Measurements from ENCODE around the gene VSIG8.
"Not testable (repeated sequence)": the region's sequence is repeated elsewhere in the genome, so short reads cannot be mapped to it uniquely, and the experiment has no call there.

The VSIG8 gene

GRCh38 chr1:159862557-159862956 lies at the start of gene VSIG8:
Gene VSIG8, minus strand, starts transcription at chr1:159862657. Its CDS starts 136 bp downstream, at chr1:159862521.
- DNase-seq (ENCODE audit: extremely low read depth in 1 of 2, low read depth in 1 of 2) = no peak

DNA sequence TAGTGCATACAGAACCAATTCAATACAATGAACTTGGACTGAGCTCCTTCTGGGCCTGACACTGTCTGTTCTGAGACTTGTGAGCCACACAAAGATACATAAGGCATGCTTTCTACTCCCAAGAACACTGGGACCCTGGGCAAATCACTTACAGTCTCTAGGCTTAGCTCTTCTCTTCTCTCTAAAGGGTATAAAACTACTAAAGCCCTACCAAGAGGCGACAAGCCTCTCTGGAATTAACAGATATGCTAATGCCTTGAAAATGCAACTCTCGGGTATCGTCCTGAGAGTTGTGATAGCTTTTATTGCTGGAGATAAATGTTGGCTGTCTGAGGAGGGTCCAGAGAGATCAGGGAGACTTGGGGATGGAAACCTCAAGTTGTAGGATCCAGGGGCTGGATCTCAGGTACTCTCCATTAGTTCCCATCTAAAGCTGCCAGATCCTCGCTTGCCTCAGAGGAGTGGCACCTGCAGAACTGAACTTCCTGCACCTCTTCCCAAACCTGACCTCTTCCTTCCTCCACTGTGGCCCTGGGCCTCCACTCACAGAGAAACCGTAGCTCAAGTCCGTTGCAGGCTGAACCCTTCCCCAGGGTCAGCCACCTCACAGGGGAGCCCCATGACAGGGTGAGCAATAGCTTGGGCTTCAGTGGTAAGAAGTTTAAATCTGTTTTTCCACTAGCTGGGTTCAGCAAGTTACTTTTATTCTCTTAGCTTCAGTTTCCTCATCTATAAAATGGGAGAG lies 49.0 kb upstream of the VSIG8 start:
- no peak for DNase-seq (ENCODE audit: extremely low read depth in 1 of 2, low read depth in 1 of 2)

- no peak for DNase-seq (ENCODE audit: extremely low read depth in 1 of 2, low read depth in 1 of 2)
These were observed 45.8 kb upstream of the VSIG8 start for GRCh38 chr1:159908031-159908940.

DNA sequence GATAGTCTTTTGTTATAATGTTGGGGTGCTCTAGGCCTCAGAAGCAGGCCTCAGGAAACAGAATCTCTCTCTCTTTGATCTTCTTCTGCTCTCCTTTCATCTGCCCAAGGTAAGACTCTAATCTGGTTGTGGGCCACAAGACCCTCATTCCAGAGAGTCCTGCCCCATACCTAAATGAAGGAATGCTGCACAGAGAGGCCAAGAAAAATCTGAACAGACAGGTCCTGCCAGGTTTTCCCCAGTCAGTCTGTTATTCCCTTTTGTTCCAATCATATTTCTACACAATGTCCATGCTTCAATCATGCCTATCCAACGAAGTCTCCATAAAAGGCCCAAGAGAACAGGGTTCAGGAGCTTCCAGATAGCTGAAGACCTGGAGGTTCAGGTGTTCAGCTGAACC lies 44.5 kb upstream of the VSIG8 start:
- DNase-seq (ENCODE audit: extremely low read depth in 1 of 2, low read depth in 1 of 2) = no peak

DNA sequence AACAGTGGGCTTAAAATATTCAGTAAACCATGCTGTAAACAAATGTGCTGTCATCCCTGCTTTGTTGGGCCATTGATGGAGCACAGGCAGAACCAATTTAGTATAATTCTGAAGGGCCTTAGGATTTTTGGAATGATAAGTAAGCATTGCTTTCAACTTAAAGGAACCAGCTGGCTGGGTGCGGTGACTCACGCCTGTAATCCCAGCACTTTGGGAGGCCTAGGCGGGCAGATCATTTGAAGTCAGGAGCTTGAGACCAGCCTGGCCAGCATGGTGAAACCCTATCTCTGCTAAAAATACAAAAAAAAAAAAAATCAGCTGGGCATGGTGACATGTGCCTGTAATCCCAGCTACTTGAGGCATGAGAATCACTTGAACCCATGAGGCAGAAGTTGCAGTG lies 41.6 kb upstream of the VSIG8 start:
- DNase-seq (ENCODE audit: extremely low read depth in 1 of 2, low read depth in 1 of 2) = not testable (repeated sequence)

DNA sequence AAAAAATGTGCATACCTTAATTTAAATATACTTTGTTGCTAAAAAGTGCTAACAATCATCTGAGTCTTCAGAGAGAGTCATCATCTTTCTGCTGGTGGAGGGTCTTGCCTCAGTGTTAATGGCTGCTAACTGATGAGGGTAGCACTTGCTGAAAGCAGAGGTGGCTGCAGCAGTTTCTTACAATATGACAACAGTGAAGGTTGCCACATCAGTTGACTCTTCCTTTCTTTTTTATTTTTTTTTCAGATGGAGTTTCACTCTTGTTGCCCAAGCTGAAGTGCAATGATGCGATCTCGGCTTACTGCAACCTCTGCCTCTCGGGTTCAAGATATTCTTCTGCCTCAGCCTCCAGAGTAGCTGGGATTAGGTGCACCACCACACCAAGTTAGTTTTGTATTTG lies 40.1 kb upstream of the VSIG8 start:
- DNase-seq (ENCODE audit: extremely low read depth in 1 of 2, low read depth in 1 of 2) = no peak

- no peak for DNase-seq (ENCODE audit: extremely low read depth in 1 of 2, low read depth in 1 of 2)
These were observed 38.4 kb upstream of the VSIG8 start for GRCh38 chr1:159900755-159901360.

DNA sequence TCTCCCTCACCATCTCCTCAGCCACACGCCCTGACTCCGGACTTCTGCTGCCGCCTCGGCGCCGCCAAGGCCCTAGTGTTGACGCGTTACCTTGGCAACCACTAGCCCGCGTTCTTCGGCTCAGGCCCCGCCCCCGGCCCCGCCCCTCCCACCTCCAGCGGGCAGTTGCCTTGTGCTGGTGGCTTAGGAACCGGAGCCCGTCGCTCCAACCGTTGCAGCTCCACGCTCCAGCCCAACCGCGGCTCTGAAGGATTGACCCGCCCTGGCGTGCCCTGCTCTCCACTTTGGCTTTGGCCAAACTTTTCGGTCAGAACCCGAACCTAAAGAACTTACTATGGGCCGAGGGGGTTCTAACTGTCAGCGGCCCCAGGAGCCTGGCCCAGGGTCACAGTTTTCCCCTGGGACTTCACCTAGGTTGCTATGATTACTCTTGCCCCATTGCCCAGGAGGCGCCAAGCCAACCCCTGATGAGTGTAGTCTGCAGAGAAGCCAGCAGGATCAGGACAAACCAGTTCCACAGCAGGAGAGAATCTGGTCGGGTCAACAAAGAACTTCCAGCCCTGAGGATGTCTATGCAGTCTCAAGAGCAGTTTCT lies 37.7 kb upstream of the VSIG8 start, which contains the start of gene CFAP45:
CFAP45 (minus strand) TSS at position 80 of the 595 bp plus-strand sequence; CDS start at position 13, 67 bp downstream.
- DNase-seq (ENCODE audit: extremely low read depth in 1 of 2, low read depth in 1 of 2) = no peak

DNA sequence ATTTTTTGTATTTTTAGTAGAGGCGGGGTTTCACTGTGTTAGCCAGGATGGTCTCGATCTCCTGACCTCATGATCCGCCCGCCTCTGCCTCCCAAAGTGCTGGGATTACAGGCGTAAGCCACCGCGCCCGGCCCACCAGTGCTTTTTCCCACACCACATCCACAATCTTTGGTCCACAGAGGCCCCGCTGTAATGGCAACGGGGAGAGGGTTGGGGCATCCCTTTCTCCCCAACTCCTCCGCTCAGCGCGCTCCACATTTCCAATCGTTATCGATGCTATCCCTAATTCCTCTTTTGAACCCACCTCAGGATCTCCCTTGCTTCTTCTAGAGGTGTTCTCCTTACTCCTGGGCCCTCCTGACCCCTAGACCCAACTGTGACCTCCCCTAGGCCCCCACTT lies 37.2 kb upstream of the VSIG8 start:
- DNase-seq (ENCODE audit: extremely low read depth in 1 of 2, low read depth in 1 of 2) = not testable (repeated sequence)

GRCh38 chr1:159898527-159898926 lies 36.1 kb upstream of the VSIG8 start:
- DNase-seq (ENCODE audit: extremely low read depth in 1 of 2, low read depth in 1 of 2) = no peak

GRCh38 chr1:159897962-159898361 lies 35.5 kb upstream of the VSIG8 start:
- no peak for DNase-seq (ENCODE audit: extremely low read depth in 1 of 2, low read depth in 1 of 2)

GRCh38 chr1:159896546-159896930 lies 34.1 kb upstream of the VSIG8 start:
- DNase-seq (ENCODE audit: extremely low read depth in 1 of 2, low read depth in 1 of 2) = no peak

DNA sequence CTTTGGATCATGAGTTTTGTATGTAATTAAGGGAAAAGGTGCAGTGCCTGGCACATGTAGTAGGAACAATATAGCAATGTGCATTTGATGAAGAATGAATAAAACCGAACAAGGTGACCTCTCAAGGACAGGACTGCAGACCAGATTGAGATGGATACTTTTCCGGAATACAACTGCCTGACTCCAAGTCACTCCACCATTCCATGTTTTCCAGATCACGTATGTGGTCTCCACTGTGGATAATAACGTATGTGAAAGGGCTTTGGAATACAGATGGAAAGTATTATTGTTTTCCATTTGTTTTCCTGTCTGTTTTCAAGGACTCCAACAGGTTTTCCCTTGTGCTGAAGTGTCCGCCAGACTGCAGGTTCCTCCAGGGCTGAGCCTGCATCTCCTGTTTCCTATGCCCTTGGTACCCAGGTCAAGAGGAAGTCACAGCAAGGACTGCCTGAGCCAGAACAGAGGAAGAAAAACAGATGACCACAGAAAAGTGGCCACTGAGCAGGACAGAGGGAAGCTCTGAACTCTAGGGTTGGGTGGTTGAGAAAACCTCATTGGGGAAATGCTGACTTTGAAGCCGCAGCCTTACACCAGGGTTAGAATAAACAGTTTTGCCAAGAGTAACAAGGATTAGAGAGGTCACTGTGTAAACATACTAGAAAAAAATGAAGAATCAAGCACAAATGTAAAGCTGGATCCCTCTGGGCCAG lies 33.5 kb upstream of the VSIG8 start:
- DNase-seq (ENCODE audit: extremely low read depth in 1 of 2, low read depth in 1 of 2) = no peak

DNA sequence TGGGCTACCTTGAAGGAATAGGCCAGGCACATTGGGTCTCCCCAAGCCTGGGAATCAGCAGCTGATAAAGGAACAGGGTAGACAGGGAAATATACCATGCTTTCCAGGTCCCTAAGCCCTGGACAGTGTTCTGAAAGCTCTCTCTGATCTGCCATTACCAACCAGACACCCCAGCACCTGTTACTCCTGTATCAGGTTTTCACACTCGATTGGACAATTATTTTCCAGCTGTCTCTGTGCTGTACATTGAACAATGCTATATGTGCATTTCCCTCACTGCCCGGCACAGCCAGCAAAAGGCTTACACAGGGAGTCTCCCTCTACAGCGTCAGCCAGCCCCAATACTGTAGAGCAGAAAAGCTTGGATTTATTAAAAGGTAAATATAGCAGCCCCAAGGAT lies 32.8 kb upstream of the VSIG8 start:
- DNase-seq (ENCODE audit: extremely low read depth in 1 of 2, low read depth in 1 of 2) = no peak

- DNase-seq (ENCODE audit: extremely low read depth in 1 of 2, low read depth in 1 of 2) = no peak
These were observed 30.5 kb upstream of the VSIG8 start for GRCh38 chr1:159892944-159893343.

DNA sequence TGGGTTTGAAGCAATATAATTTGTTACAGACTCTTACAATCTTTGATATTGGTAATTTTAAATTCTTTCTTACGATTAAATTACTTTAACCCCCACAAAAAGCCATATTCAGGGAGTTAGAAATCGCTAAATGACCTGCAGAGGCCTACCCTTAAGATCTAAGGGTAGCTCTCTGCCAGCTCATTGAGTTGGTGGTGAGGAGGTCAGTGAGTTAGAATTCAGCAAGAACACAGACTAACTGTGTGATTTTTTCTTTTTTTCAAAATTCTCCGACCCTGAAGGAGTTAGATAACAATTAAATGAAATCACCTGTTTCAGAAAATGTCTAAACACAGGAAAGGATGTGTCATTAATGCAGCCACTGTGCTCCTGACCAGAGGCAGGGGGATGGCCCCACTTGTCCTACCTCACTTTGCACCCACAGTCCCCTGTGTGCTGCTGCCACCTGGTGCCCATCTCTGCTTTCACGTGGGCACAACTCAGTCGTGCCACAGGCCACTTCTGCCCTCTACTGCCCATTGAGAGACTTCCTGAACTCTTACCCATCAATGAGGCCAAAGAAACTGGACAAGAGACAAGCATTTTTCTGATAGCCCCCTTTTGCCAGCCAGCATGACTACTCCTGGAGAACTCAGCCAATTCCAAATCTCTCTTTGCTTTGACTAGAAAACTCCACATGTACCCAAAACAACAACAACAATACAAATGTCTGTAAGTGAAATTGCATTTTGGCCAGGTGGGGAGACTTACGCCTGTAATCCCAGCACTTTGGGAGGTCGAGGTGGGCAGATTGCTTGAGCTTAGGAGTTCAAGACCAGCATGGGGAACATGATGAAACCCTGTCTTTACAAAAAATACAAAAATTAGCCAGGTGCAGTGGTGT lies 29.1 kb upstream of the VSIG8 start:
- peak; percentile 53 to 67 for DNase-seq (ENCODE audit: extremely low read depth in 1 of 2, low read depth in 1 of 2)

DNA sequence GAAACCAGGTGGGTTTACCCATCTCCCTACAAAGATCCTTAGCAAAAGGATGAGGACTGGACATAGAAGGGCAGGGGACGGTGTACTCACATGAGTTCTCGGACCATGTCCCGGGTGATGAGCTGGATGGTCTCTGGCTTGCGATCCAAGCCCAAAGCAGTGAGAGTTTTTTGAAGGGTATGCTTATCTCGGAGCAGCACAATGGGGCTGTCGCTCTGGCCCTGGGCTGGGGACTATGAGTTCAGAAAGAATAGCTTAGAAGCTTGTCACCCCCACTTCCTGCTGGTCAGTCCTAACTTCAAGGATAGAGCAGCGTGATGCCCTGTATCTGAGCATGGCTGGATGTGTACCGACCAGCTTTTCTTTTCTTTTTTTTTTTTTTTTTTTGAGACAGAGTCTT lies 27.9 kb upstream of the VSIG8 start:
- no peak for DNase-seq (ENCODE audit: extremely low read depth in 1 of 2, low read depth in 1 of 2)

DNA sequence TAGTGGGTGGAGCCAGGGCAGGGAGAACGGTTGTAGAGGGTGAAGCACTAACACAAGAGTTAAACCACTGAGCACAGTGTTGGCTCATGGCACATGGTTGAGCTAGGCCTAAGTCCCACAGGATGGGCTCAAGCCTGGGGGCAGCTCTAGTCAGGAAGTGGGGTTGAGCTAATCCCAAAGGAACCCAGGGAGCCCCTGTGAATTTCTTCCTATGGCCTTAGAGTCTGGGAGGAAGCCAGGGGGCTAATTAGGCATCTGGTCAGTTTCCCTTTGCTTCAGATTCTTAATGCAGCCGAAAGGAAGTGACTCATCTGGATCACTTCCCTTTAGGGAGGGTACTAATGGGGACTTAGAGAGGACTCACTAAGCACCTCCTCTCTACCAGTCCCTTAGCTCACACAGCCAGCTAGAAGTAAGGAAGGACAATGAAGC lies 27.4 kb upstream of the VSIG8 start:
- no peak for DNase-seq (ENCODE audit: extremely low read depth in 1 of 2, low read depth in 1 of 2)

DNA sequence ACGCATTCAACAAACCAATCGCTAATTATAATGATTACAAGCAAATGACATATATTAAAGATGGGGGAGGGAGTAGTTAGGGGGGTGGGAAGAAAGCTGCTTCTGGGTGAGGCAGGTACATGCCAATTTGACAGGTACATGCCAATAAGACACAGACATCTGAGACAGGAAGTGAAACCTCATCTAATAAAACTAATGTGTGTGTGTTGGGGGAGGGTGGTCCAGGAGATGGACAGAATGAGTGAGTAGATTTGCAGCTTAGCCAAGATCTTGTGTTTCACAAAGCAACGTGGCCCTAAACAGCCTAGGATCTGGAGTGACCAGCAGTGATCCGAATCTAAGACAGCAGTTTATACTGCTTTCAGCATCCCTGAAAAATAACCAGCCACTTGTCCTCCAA lies 26.7 kb upstream of the VSIG8 start:
- no peak for DNase-seq (ENCODE audit: extremely low read depth in 1 of 2, low read depth in 1 of 2)
